GM23248 (cell line): ENCODE measurements around the gene FFAR3. TPM values are rescaled to one million over a fixed set of nuclear protein-coding genes. Genes with fewer than 3 reads are reported as not detected.
"Not testable (repeated sequence)": the region's sequence is repeated elsewhere in the genome, so short reads cannot be mapped to it uniquely, and the experiment has no call there.

Source experiments
- DNase-seq: peaks from one replicate; pipeline ENCODE4 v3.0.0-alpha.2; 2015
- H2AFZ ChIP-seq: fragments of 200-600 bp; sonication (generic); 2 replicates; pipeline ENCODE4 v1.6.1; 2016; ENCODE audit warnings: antibody characterized with exemption
- H3F3A ChIP-seq: fragments of 200-600 bp; sonication (generic); 2 replicates; pipeline ENCODE4 v1.6.1; 2016; ENCODE audit warnings: mild to moderate bottlenecking, antibody characterized with exemption, mixed run types; ENCODE audit not compliant: insufficient read depth
- H3K27ac ChIP-seq: fragments of 200-600 bp; sonication (generic); 2 replicates; pipeline ENCODE4 v1.5.1; 2016; ENCODE audit warnings: mild to moderate bottlenecking
- H3K27me3 ChIP-seq: fragments of 200-600 bp; sonication (generic); replicated peaks from 2 replicates; pipeline ENCODE4 v1.6.1; 2016; ENCODE audit warnings: mild to moderate bottlenecking; ENCODE audit not compliant: insufficient read depth
- H3K36me3 ChIP-seq: fragments of 200-600 bp; sonication (generic); 2 replicates; pipeline ENCODE4 v1.6.1; 2016; ENCODE audit warnings: low read depth, mild to moderate bottlenecking
- H3K4me1 ChIP-seq: fragments of 200-600 bp; sonication (generic); 2 replicates; pipeline ENCODE4 v1.6.1; 2016; ENCODE audit warnings: mild to moderate bottlenecking; ENCODE audit not compliant: insufficient read depth
- H3K4me2 ChIP-seq: fragments of 200-600 bp; sonication (generic); one replicate; pipeline ENCODE4 v1.6.1; 2016; ENCODE audit warnings: mild to moderate bottlenecking; ENCODE audit not compliant: unreplicated experiment
- H3K4me3 ChIP-seq: fragments of 200-600 bp; sonication (generic); 2 replicates; pipeline ENCODE4 v1.5.1; 2016; ENCODE audit warnings: mild to moderate bottlenecking
- H3K79me2 ChIP-seq: fragments of 200-600 bp; sonication (generic); 2 replicates; pipeline ENCODE4 v1.6.1; 2016; ENCODE audit warnings: mild to moderate bottlenecking; ENCODE audit not compliant: insufficient read depth
- H3K9ac ChIP-seq: fragments of 200-600 bp; sonication (generic); 2 replicates; pipeline ENCODE4 v1.6.1; 2016; ENCODE audit warnings: mild to moderate bottlenecking
- H3K9me2 ChIP-seq: fragments of 200-600 bp; sonication (generic); 2 replicates; pipeline ENCODE4 v1.6.1; 2016; ENCODE audit warnings: mixed run types, mild to moderate bottlenecking, moderate library complexity; ENCODE audit not compliant: insufficient read depth
- H3K9me3 ChIP-seq: fragments of 200-600 bp; sonication (generic); one replicate; pipeline ENCODE4 v1.6.1; 2017; ENCODE audit warnings: low read depth
- H4K20me1 ChIP-seq: fragments of 200-600 bp; sonication (generic); 2 replicates; pipeline ENCODE4 v1.6.0; 2016; ENCODE audit not compliant: insufficient read depth
- EZH2 ChIP-seq: fragments of 200-600 bp; sonication (generic); IDR thresholded peaks from 2 replicates; pipeline ENCODE4 v1.6.1; 2018; ENCODE audit warnings: antibody characterized with exemption, mild to moderate bottlenecking; ENCODE audit not compliant: insufficient read depth, poor library complexity, severe bottlenecking
- EZH2phosphoT487 ChIP-seq: fragments of 200-600 bp; sonication (generic); IDR thresholded peaks from 2 replicates; pipeline ENCODE4 v1.6.1; 2018; ENCODE audit warnings: antibody characterized with exemption, moderate library complexity, mild to moderate bottlenecking, low read depth; ENCODE audit not compliant: insufficient read depth
- WGBS, 2 experiments: methylation state at CpG; one replicate each; pipeline ENCODE4 v1.1.6; 2015 to 2017; ENCODE audit warnings: low lambda C conversion rate in 2 of 2, low coverage in 1 of 2; ENCODE audit errors: missing lambda C conversion rate in 2 of 2; 5-methylcytosine and 5-hydroxymethylcytosine counted together
- in situ Hi-C: fragments of 300-500 bp; cut with MboI; formaldehyde crosslinking; loops from 2 replicates; pipeline ENCODE4 v1.15.0; 2020
- polyA plus RNA-seq: library from polyadenylated mRNA; unstranded; fragments of >200 nt; fragmentation: Nextera tagmentation; extraction: Ambion mirVana; gene quantifications from 2 replicates; pipeline ENCODE4 v1.2.1, GENCODE V29; 2016
- total RNA-seq: library from RNA; depleted of rRNA; stranded (reverse); fragments of >200 nt; shearing (Covaris generic); gene quantifications from 2 replicates; pipeline ENCODE4 v1.2.3, GENCODE V29; 2014

FFAR3 gene
- total and polyA plus RNA-seq, 2 experiments from 2014 or later, result not detected

DNA sequence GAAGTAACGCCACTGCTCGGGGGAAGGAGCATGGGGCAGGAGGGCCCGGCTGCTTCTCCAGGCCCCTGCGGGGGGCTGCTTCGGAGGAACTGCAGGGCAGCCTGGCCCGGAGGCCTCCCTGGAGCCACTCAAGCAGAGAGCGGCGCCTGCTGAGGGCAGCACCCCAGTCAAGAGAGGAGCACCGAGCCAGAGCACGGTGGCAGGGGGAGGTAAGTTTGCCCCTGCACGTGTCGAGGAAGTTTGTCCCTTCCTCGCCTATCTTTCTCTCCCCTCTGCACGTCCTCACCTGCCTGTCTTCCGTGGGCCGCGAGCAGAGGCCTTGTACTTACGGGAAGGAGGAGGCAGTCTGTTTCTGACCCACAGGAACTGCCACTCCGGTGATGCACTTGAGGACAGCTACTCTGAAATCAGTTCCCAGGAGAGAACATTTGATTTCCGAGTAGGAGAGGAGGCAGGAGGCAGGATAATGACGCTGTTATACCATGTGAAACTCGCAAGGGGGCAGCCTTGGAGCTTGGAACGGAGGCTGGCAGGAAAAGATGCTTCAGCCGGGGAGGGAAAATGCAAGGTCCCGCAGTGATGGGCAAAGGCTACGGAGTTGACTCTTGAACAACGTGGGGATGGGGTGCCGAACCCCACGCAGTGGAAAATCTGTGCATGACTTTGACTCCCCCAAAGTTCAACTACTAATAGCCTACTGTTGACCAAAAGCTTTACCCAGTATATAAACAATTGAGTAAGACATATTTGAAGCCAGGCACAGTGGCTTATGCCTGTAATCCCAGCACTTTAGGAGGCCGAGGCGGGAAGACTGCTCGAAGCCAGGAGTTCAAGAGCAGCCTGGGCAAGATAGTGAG lies 5.6 kb upstream of the FFAR3 start:
- H3K9me3 ChIP-seq, result no peaks in the 10 kb centered on the region
- no peak overlapping the region for H3K27ac ChIP-seq
- H3K27me3 ChIP-seq, result peaks cover 3% of the 10 kb centered on the region
- H3K79me2 ChIP-seq, result no peaks in the 10 kb centered on the region
- H3F3A ChIP-seq, result no peaks in the 10 kb centered on the region
- no peaks in the 10 kb centered on the region for H3K9me2 ChIP-seq
- no peak overlapping the region for H3K4me2 ChIP-seq
- no peak overlapping the region for H3K9ac ChIP-seq
- TF ChIP-seq EZH2, result no peak
- no peaks in the 10 kb centered on the region for H3K36me3 ChIP-seq
- no peaks in the 10 kb centered on the region for H4K20me1 ChIP-seq
- 24 to 26% methylated on average over 29 to 31 of the region's 32 CpGs for WGBS, 2 experiments
- in situ Hi-C loops, result loop anchor here (10.0 kb wide), 1 partner anchor 142 kb away; the partner anchor contains the start of gene KRTDAP
- no peak overlapping the region for H3K4me3 ChIP-seq
- H2AFZ ChIP-seq, result no peak overlapping the region
- H3K4me1 ChIP-seq, result no peaks in the 10 kb centered on the region
- DNase-seq, result peak; percentile 83

- Histone ChIP-seq H3K27me3 (peaks cover 3% of the 10 kb centered on the region), H3K9me2 (no peaks in the 10 kb centered on the region), H3K79me2 (no peaks in the 10 kb centered on the region), H3K4me1 (no peaks in the 10 kb centered on the region), H2AFZ (no peak overlapping the region), H3K4me2 (no peak overlapping the region), H3F3A (no peaks in the 10 kb centered on the region), H4K20me1 (no peaks in the 10 kb centered on the region), H3K4me3 (no peak overlapping the region), H3K27ac (no peak overlapping the region), H3K9ac (no peak overlapping the region), H3K9me3 (no peaks in the 10 kb centered on the region), H3K36me3 (no peaks in the 10 kb centered on the region)
- 60% methylated on average over 9 of the region's 9 CpGs for WGBS, 2 experiments
- in situ Hi-C loops, result loop anchor here (10.0 kb wide), 1 partner anchor 141 kb away; the partner anchor contains the start of gene KRTDAP
- DNase-seq, result no peak
- TF ChIP-seq EZH2 (no peak), EZH2phosphoT487 (no peak)
Measured at GRCh38 chr19:35353635-35354034, 4.6 kb upstream of the FFAR3 start.

GRCh38 chr19:35354898-35355297 lies 3.4 kb upstream of the FFAR3 start:
- Histone ChIP-seq H4K20me1 (no peaks in the 10 kb centered on the region), H3K4me1 (no peaks in the 10 kb centered on the region), H2AFZ (no peak overlapping the region), H3K9ac (no peak overlapping the region), H3K4me3 (no peak overlapping the region), H3K79me2 (no peaks in the 10 kb centered on the region), H3K27me3 (peaks cover 3% of the 10 kb centered on the region), H3K4me2 (no peak overlapping the region), H3K27ac (no peak overlapping the region), H3F3A (no peaks in the 10 kb centered on the region), H3K9me3 (no peaks in the 10 kb centered on the region), H3K9me2 (no peaks in the 10 kb centered on the region), H3K36me3 (no peaks in the 10 kb centered on the region)
- in situ Hi-C loops, result loop anchor here (10.0 kb wide), 1 partner anchor 140 kb away; the partner anchor contains the start of gene KRTDAP
- WGBS, 2 experiments, result 77 to 81% methylated on average over 8 of the region's 8 CpGs
- no peak for TF ChIP-seq EZH2
- TF ChIP-seq EZH2phosphoT487, result no peak
- DNase-seq, result no peak

GRCh38 chr19:35355791-35356460 lies 2.3 kb upstream of the FFAR3 start:
- Histone ChIP-seq H3K79me2 (no peaks in the 10 kb centered on the region), H3K27ac (no peak overlapping the region), H3K9me3 (no peaks in the 10 kb centered on the region), H3K27me3 (peaks cover 3% of the 10 kb centered on the region), H3K4me3 (no peak overlapping the region), H3K36me3 (no peaks in the 10 kb centered on the region), H3K4me2 (no peak overlapping the region), H4K20me1 (no peaks in the 10 kb centered on the region), H2AFZ (no peak overlapping the region), H3K9ac (no peak overlapping the region), H3F3A (no peaks in the 10 kb centered on the region), H3K9me2 (no peaks in the 10 kb centered on the region), H3K4me1 (no peaks in the 10 kb centered on the region)
- DNase-seq, result no peak
- in situ Hi-C loops, result loop anchor here (10.0 kb wide), 1 partner anchor 139 kb away; the partner anchor contains the start of gene KRTDAP
- WGBS, 2 experiments, result 30 to 37% methylated on average over 6 of the region's 6 CpGs
- TF ChIP-seq EZH2 (no peak), EZH2phosphoT487 (no peak)

DNA sequence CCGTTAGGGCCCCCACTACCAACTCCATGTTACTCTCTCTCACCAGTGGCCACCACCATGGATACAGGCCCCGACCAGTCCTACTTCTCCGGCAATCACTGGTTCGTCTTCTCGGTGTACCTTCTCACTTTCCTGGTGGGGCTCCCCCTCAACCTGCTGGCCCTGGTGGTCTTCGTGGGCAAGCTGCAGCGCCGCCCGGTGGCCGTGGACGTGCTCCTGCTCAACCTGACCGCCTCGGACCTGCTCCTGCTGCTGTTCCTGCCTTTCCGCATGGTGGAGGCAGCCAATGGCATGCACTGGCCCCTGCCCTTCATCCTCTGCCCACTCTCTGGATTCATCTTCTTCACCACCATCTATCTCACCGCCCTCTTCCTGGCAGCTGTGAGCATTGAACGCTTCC lies 574 bp downstream of the FFAR3 start:
- not testable (repeated sequence) for H3F3A ChIP-seq, H2AFZ ChIP-seq, H3K9ac ChIP-seq, DNase-seq, H3K27ac ChIP-seq, H3K36me3 ChIP-seq, H3K4me2 ChIP-seq, H3K9me2 ChIP-seq, H4K20me1 ChIP-seq, H3K4me1 ChIP-seq, H3K4me3 ChIP-seq, H3K27me3 ChIP-seq, H3K79me2 ChIP-seq, H3K9me3 ChIP-seq
- WGBS, 2 experiments, result 81% methylated on average over 8 of the region's 16 CpGs; no CpG with 5 or more reads in 1 of the 2 experiments
- in situ Hi-C loops, result loop anchor here (10.0 kb wide), 1 partner anchor 136 kb away; the partner anchor contains the start of gene KRTDAP

DNA sequence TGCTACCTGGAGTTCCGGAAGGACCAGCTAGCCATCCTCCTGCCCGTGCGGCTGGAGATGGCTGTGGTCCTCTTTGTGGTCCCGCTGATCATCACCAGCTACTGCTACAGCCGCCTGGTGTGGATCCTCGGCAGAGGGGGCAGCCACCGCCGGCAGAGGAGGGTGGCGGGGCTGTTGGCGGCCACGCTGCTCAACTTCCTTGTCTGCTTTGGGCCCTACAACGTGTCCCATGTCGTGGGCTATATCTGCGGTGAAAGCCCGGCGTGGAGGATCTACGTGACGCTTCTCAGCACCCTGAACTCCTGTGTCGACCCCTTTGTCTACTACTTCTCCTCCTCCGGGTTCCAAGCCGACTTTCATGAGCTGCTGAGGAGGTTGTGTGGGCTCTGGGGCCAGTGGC lies 1.1 kb downstream of the FFAR3 start:
- H3K9me3 ChIP-seq, H3F3A ChIP-seq, H3K4me2 ChIP-seq, H3K4me3 ChIP-seq, H2AFZ ChIP-seq, H3K79me2 ChIP-seq, H3K27ac ChIP-seq, H3K27me3 ChIP-seq, H4K20me1 ChIP-seq, H3K36me3 ChIP-seq, H3K9ac ChIP-seq, DNase-seq, H3K4me1 ChIP-seq, H3K9me2 ChIP-seq: not testable (repeated sequence)
- WGBS, 2 experiments, result 89 to 91% methylated on average over 12 to 16 of the region's 21 CpGs
- in situ Hi-C loops, result loop anchor here (10.0 kb wide), 1 partner anchor 135 kb away; the partner anchor contains the start of gene KRTDAP
